ENCODE results near the gene SETBP1.

Gene SETBP1

GRCh38 chr18:44957025-44957424 lies 276.3 kb downstream of the SETBP1 start:
- CTCF ChIA-PET, result interaction anchor here (0.7 to 2.4 kb wide), 3 partner anchors 11 to 1480 kb away, joined by 3 to 8 read pairs (median 4); no protein-coding TSS in a partner anchor
- POLR2A ChIA-PET, result no interaction called here
- Histone ChIP-seq H3K4me1 (ENCODE audit: control insufficient read depth, insufficient read depth, low read length) (peaks cover 25% of the 10 kb centered on the region), H3K36me3 (ENCODE audit: control insufficient read depth in 2 of 2, insufficient read depth in 1 of 2, low read length in 2 of 2) (no peaks in the 10 kb centered on the region), H3K4me3 (ENCODE audit: low read depth, low read length) (no peak overlapping the region), H3K27ac (ENCODE audit: extremely low read depth, low read depth, low read length) (no peak overlapping the region), H3K9me3 (ENCODE audit: control insufficient read depth, insufficient read depth, low read depth, low read length) (no peaks in the 10 kb centered on the region)
- TF ChIP-seq ZNF548 (tag by site-specific recombination; IDR thresholded peaks at IDR 0.05), result no peak
- TF ChIP-seq ELK4 (IDR thresholded peaks at IDR 0.05; ENCODE audit: borderline replicate concordance, low read depth, low read length), result no peak
- TF ChIP-seq, protein P1, sequence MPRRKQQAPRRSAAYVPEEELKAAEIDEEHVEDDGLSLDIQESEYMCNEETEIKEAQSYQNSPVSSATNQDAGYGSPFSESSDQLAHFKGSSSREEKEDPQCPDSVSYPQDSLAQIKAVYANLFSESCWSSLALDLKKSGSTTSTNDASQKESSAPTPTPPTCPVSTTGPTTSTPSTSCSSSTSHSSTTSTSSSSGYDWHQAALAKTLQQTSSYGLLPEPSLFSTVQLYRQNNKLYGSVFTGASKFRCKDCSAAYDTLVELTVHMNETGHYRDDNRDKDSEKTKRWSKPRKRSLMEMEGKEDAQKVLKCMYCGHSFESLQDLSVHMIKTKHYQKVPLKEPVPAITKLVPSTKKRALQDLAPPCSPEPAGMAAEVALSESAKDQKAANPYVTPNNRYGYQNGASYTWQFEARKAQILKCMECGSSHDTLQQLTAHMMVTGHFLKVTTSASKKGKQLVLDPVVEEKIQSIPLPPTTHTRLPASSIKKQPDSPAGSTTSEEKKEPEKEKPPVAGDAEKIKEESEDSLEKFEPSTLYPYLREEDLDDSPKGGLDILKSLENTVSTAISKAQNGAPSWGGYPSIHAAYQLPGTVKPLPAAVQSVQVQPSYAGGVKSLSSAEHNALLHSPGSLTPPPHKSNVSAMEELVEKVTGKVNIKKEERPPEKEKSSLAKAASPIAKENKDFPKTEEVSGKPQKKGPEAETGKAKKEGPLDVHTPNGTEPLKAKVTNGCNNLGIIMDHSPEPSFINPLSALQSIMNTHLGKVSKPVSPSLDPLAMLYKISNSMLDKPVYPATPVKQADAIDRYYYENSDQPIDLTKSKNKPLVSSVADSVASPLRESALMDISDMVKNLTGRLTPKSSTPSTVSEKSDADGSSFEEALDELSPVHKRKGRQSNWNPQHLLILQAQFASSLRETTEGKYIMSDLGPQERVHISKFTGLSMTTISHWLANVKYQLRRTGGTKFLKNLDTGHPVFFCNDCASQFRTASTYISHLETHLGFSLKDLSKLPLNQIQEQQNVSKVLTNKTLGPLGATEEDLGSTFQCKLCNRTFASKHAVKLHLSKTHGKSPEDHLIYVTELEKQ (tag by site-specific recombination; IDR thresholded peaks at IDR 0.05; ENCODE audit: borderline replicate concordance), result no peak
- no peak for TF ChIP-seq KLF8 (tag by site-specific recombination; IDR thresholded peaks at IDR 0.05)
- TF ChIP-seq ZNF350 (tag by site-specific recombination; IDR thresholded peaks at IDR 0.05), result no peak
- no peak for TF ChIP-seq ZNF19 (tag by site-specific recombination; IDR thresholded peaks at IDR 0.05; ENCODE audit: low read depth)
- no peak for TF ChIP-seq ZNF645 (tag by site-specific recombination; IDR thresholded peaks at IDR 0.05)
- no peak for TF ChIP-seq KLF10 (tag by site-specific recombination; IDR thresholded peaks at IDR 0.05)
- TF ChIP-seq, protein P2, sequence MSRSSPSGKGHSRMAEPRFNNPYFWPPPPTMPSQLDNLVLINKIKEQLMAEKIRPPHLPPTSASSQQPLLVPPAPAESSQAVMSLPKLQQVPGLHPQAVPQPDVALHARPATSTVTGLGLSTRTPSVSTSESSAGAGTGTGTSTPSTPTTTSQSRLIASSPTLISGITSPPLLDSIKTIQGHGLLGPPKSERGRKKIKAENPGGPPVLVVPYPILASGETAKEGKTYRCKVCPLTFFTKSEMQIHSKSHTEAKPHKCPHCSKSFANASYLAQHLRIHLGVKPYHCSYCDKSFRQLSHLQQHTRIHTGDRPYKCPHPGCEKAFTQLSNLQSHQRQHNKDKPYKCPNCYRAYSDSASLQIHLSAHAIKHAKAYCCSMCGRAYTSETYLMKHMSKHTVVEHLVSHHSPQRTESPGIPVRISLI (tag by site-specific recombination; IDR thresholded peaks at IDR 0.05), result no peak
- no peak for TF ChIP-seq KLF9 (tag by site-specific recombination; IDR thresholded peaks at IDR 0.05; ENCODE audit: low read depth)
- no peak for TF ChIP-seq ZBTB8A (tag by site-specific recombination; IDR thresholded peaks at IDR 0.05)
- TF ChIP-seq, protein P3, sequence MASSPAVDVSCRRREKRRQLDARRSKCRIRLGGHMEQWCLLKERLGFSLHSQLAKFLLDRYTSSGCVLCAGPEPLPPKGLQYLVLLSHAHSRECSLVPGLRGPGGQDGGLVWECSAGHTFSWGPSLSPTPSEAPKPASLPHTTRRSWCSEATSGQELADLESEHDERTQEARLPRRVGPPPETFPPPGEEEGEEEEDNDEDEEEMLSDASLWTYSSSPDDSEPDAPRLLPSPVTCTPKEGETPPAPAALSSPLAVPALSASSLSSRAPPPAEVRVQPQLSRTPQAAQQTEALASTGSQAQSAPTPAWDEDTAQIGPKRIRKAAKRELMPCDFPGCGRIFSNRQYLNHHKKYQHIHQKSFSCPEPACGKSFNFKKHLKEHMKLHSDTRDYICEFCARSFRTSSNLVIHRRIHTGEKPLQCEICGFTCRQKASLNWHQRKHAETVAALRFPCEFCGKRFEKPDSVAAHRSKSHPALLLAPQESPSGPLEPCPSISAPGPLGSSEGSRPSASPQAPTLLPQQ (tag by site-specific recombination; IDR thresholded peaks at IDR 0.05), result no peak
- no peak for TF ChIP-seq ZNF843 (tag by site-specific recombination; IDR thresholded peaks at IDR 0.05)
- TF ChIP-seq, protein P4, sequence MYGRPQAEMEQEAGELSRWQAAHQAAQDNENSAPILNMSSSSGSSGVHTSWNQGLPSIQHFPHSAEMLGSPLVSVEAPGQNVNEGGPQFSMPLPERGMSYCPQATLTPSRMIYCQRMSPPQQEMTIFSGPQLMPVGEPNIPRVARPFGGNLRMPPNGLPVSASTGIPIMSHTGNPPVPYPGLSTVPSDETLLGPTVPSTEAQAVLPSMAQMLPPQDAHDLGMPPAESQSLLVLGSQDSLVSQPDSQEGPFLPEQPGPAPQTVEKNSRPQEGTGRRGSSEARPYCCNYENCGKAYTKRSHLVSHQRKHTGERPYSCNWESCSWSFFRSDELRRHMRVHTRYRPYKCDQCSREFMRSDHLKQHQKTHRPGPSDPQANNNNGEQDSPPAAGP (tag by site-specific recombination; IDR thresholded peaks at IDR 0.05), result no peak

DNA sequence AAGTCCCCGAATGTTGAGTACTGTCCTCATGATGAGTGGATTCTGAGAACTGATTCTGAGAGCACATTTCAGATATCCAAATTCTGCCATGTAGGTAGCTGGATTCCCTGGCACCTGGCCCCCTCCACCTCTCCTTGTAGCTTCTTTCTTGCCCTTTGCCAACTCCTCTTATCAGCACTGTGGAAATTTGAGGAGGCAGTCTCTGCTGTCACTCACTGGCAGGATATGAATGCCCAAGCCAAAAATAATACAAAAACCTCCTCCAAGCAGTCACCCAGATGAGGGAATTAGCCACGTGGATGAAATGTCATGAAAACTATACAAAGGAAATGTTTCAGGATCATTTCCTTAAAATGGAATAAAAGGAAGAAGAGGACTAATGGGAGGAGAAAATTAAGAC lies 276.8 kb downstream of the SETBP1 start:
- no peak overlapping the region for H3K4me3 ChIP-seq (ENCODE audit: low read depth, low read length)
- H3K9me3 ChIP-seq (ENCODE audit: control insufficient read depth, insufficient read depth, low read depth, low read length), result no peaks in the 10 kb centered on the region
- ChIA-PET POLR2A (no interaction called here), CTCF (interaction anchor here (1.6 to 2.4 kb wide), 3 partner anchors 11 to 57 kb away, joined by 3 to 8 read pairs (median 4); no protein-coding TSS in a partner anchor)
- no peak overlapping the region for H3K27ac ChIP-seq (ENCODE audit: extremely low read depth, low read depth, low read length)
- TF ChIP-seq ZXDB (tag by site-specific recombination; IDR thresholded peaks at IDR 0.05) (peak; percentile 21; the same call in 1 of the 2 replicates), MZF1 (tag by site-specific recombination; IDR thresholded peaks at IDR 0.05; ENCODE audit: borderline replicate concordance) (peak; percentile 75; the same call in 1 of the 2 replicates), KLF10 (tag by site-specific recombination; IDR thresholded peaks at IDR 0.05) (no peak), ZNF660 (tag by site-specific recombination; IDR thresholded peaks at IDR 0.05) (no peak)
- H3K36me3 ChIP-seq (ENCODE audit: control insufficient read depth in 2 of 2, insufficient read depth in 1 of 2, low read length in 2 of 2), result no peaks in the 10 kb centered on the region
- H3K4me1 ChIP-seq (ENCODE audit: control insufficient read depth, insufficient read depth, low read length), result peaks cover 25% of the 10 kb centered on the region
